ENCODE measurements around the gene FGA. TPM values are rescaled to one million over a fixed set of nuclear protein-coding genes. Genes with fewer than 3 reads are reported as not detected.

The FGA gene
- polyA plus RNA-seq, 2 of the 4 experiments (the other 2 are of a cell fraction): 10.2 to 130 TPM

DNA sequence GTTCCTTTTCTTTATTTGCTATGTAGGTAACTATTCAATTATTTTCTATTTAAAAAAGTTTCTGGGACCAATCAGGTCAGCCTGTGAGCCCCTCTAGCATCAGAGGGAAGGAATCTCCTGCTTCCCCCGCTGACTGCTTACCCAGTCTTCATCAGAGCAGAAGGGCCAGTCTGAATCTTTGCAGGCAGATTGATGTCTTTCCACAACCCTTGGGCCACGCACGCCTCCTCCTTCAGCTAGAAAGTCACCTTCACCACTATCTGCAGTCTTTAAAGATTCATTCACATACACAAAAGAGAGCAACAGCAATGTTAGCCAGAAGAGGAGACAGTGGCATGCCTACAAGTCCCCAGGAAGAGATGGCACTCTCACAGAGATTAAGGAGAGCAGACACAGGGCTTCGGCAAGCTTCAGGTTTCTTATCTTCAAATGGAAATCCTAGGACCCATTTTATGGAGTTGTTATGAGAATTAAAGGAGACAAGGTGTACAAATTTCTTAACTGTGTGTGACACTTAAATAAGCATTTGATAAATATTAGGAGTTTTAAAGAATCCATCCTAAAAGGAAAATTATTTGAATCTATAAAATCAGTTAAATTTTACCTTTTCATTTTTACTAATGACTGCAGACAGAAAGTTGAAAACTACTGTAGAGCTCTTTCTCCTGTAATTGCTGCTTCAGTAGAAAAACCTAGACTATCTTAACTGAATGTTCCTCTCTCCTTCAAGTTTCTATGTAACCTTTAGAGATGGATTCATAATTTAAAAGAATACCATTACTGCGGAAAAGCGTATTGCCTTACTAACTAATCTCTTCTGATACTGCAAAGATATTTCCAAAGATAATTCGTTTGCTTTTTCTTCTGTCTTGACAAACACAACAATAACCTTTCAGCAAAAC lies 995 bp downstream of the FGA start:
- peak in 1 of 2 experiments; percentile 23; a peak in 1 of 6 replicates for ATAC-seq
- ChIA-PET POLR2A (no interaction called here), CTCF (no interaction called here)
- WGBS (ENCODE audit: missing lambda C conversion rate): 21% methylated on average over 7 of the region's 7 CpGs
- H3K4me2 ChIP-seq: peak overlapping the region; percentile 88
- peaks cover 44% of the 10 kb centered on the region for H3K4me1 ChIP-seq
- no peak for TF ChIP-seq POLR2AphosphoS2 (conservative IDR thresholded peaks at IDR 0.05; ENCODE audit: low read length)
- TF ChIP-seq, protein P1, sequence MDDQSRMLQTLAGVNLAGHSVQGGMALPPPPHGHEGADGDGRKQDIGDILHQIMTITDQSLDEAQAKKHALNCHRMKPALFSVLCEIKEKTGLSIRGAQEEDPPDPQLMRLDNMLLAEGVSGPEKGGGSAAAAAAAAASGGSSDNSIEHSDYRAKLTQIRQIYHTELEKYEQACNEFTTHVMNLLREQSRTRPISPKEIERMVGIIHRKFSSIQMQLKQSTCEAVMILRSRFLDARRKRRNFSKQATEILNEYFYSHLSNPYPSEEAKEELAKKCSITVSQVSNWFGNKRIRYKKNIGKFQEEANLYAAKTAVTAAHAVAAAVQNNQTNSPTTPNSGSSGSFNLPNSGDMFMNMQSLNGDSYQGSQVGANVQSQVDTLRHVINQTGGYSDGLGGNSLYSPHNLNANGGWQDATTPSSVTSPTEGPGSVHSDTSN (IDR thresholded peaks at IDR 0.05): no peak
- TF ChIP-seq TFCP2L1 (CRISPR knock-in tag; IDR thresholded peaks at IDR 0.05): no peak
- TF ChIP-seq NFE2L2 (conservative IDR thresholded peaks at IDR 0.05; ENCODE audit: low read length): no peak
- TF ChIP-seq BCL3 (IDR thresholded peaks at IDR 0.05): no peak
- 0 out of 3 replicates have a peak, but pooled peaks cover 6% of the 10 kb centered on the region for H3K9me3 ChIP-seq
- FAIRE-seq: no peak
- peak overlapping the region; percentile 43 for H3K4me3 ChIP-seq
- DNase-seq (ENCODE audit: low read depth in 1 of 2, low spot score in 1 of 2): no peak
- peak overlapping the region; percentile 87 to 90 for H3K27ac ChIP-seq

DNA sequence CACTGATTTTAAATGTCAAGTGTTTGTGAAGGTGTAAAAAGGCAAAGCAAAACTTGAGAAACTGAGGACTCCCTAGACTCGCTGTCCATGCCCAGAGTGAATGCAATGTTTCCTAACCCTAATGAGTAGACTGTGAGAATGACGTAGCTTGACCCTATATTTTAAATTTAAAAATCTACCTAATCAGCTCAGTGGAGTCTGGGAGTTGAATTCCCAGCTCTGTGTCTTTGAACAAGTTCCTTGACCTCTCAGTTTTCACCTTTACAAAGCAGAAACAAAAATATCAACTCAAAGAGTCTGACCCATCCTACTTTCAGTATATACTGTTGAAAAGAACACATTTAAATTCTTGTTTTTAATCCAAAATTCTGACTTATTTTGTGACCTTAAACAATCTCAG lies 2.3 kb downstream of the FGA start:
- Histone ChIP-seq H3K4me2 (peak overlapping the region; percentile 88), H3K4me3 (peak overlapping the region; percentile 43; the same call in 1 of the 3 replicates), H3K27ac (no peak overlapping the region; a peak in 1 of 6 replicates), H3K4me1 (peaks cover 35% of the 10 kb centered on the region), H3K9me3 (0 out of 3 replicates have a peak, but pooled peaks cover 6% of the 10 kb centered on the region)
- POLR2A ChIA-PET: no interaction called here
- no peak for DNase-seq (ENCODE audit: low read depth in 1 of 2, low spot score in 1 of 2)
- 95% methylated on average over 2 of the region's 2 CpGs for WGBS (ENCODE audit: missing lambda C conversion rate)
- ATAC-seq: no peak
- FAIRE-seq: no peak
- TF ChIP-seq CHD2 (IDR thresholded peaks at IDR 0.05; ENCODE audit: low read length, partially characterized antibody): no peak
- no peak for TF ChIP-seq MAX (IDR thresholded peaks at IDR 0.05)
- TF ChIP-seq ZNF302 (CRISPR knock-in tag; IDR thresholded peaks at IDR 0.05): no peak
- no peak for TF ChIP-seq TFCP2L1 (CRISPR knock-in tag; IDR thresholded peaks at IDR 0.05)
- TF ChIP-seq, protein P2, sequence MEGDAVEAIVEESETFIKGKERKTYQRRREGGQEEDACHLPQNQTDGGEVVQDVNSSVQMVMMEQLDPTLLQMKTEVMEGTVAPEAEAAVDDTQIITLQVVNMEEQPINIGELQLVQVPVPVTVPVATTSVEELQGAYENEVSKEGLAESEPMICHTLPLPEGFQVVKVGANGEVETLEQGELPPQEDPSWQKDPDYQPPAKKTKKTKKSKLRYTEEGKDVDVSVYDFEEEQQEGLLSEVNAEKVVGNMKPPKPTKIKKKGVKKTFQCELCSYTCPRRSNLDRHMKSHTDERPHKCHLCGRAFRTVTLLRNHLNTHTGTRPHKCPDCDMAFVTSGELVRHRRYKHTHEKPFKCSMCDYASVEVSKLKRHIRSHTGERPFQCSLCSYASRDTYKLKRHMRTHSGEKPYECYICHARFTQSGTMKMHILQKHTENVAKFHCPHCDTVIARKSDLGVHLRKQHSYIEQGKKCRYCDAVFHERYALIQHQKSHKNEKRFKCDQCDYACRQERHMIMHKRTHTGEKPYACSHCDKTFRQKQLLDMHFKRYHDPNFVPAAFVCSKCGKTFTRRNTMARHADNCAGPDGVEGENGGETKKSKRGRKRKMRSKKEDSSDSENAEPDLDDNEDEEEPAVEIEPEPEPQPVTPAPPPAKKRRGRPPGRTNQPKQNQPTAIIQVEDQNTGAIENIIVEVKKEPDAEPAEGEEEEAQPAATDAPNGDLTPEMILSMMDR (IDR thresholded peaks at IDR 0.05): no peak
- no peak for TF ChIP-seq HDAC2 (IDR thresholded peaks at IDR 0.05)
- TF ChIP-seq, protein P3, sequence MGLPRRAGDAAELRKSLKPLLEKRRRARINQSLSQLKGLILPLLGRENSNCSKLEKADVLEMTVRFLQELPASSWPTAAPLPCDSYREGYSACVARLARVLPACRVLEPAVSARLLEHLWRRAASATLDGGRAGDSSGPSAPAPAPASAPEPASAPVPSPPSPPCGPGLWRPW (IDR thresholded peaks at IDR 0.05): no peak
- TF ChIP-seq ESRRA (IDR thresholded peaks at IDR 0.05; ENCODE audit: borderline replicate concordance, low read length): no peak
- TF ChIP-seq EP300 (IDR thresholded peaks at IDR 0.05): no peak
- no peak for TF ChIP-seq FOXS1 (CRISPR knock-in tag; IDR thresholded peaks at IDR 0.05)
- no peak for TF ChIP-seq MAZ (IDR thresholded peaks at IDR 0.05; ENCODE audit: borderline replicate concordance, low read depth, low read length)
- no peak for TF ChIP-seq HEYL (CRISPR knock-in tag; IDR thresholded peaks at IDR 0.05)
- TF ChIP-seq, protein P1 (IDR thresholded peaks at IDR 0.05): no peak
- TF ChIP-seq, protein P4, sequence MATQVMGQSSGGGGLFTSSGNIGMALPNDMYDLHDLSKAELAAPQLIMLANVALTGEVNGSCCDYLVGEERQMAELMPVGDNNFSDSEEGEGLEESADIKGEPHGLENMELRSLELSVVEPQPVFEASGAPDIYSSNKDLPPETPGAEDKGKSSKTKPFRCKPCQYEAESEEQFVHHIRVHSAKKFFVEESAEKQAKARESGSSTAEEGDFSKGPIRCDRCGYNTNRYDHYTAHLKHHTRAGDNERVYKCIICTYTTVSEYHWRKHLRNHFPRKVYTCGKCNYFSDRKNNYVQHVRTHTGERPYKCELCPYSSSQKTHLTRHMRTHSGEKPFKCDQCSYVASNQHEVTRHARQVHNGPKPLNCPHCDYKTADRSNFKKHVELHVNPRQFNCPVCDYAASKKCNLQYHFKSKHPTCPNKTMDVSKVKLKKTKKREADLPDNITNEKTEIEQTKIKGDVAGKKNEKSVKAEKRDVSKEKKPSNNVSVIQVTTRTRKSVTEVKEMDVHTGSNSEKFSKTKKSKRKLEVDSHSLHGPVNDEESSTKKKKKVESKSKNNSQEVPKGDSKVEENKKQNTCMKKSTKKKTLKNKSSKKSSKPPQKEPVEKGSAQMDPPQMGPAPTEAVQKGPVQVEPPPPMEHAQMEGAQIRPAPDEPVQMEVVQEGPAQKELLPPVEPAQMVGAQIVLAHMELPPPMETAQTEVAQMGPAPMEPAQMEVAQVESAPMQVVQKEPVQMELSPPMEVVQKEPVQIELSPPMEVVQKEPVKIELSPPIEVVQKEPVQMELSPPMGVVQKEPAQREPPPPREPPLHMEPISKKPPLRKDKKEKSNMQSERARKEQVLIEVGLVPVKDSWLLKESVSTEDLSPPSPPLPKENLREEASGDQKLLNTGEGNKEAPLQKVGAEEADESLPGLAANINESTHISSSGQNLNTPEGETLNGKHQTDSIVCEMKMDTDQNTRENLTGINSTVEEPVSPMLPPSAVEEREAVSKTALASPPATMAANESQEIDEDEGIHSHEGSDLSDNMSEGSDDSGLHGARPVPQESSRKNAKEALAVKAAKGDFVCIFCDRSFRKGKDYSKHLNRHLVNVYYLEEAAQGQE (IDR thresholded peaks at IDR 0.05): no peak
- TF ChIP-seq CEBPB (IDR thresholded peaks at IDR 0.05): no peak
- TF ChIP-seq RARB (CRISPR knock-in tag; IDR thresholded peaks at IDR 0.05): no peak
- no peak for TF ChIP-seq SMC3 (IDR thresholded peaks at IDR 0.05)
- no peak for TF ChIP-seq TP53 (CRISPR knock-in tag; IDR thresholded peaks at IDR 0.05)
- TF ChIP-seq FOSL2 (IDR thresholded peaks at IDR 0.05): no peak
- TF ChIP-seq FOSL2 (CRISPR knock-in tag; IDR thresholded peaks at IDR 0.05): no peak
- no peak for TF ChIP-seq RAD21 (conservative IDR thresholded peaks at IDR 0.05 in 1 of 2, IDR thresholded peaks at IDR 0.05 in 1 of 2)
- CTCF ChIA-PET: interaction anchor here (1.0 to 1.6 kb wide), 3 partner anchors 26 to 30 kb away, joined by 4 to 5 read pairs (median 5); partner anchors contain the start of gene FGB
